Neural cell (in vitro differentiated cells): ENCODE measurements around the gene SHISA5. TPM values are rescaled to one million over a fixed set of nuclear protein-coding genes. Genes with fewer than 3 reads are reported as not detected.

Experiments
- H2AFZ ChIP-seq: fragments of 200-600, 300-800 bp; sonication (generic), shearing (Covaris generic); 2 replicates; pipeline ENCODE4 v1.6.0; 2014; ENCODE audit warnings: low read depth, mild to moderate bottlenecking, antibody characterized with exemption, low read length, moderate library complexity
- H3F3A ChIP-seq: fragments of 200-600 bp; shearing (Covaris generic); 2 replicates; pipeline ENCODE4 v1.6.1; 2016; ENCODE audit warnings: mild to moderate bottlenecking, moderate library complexity, mixed read lengths, antibody characterized with exemption, low read length; ENCODE audit not compliant: insufficient read depth, poor library complexity, severe bottlenecking
- H3K27ac ChIP-seq: fragments of 200-600, 300-800 bp; sonication (generic), shearing (Covaris generic); 2 replicates; pipeline ENCODE4 v1.5.1; 2014; ENCODE audit warnings: mild to moderate bottlenecking, low read length, moderate library complexity
- H3K27me3 ChIP-seq: fragments of 300-800, 200-600 bp; sonication (generic), shearing (Covaris generic); 2 replicates; pipeline ENCODE4 v1.6.0; 2014; ENCODE audit warnings: mild to moderate bottlenecking, low read depth, low read length, moderate library complexity; ENCODE audit not compliant: insufficient read depth
- H3K36me3 ChIP-seq: fragments of 300-800, 200-600 bp; sonication (generic), shearing (Covaris generic); 2 replicates; pipeline ENCODE4 v1.5.1; 2014; ENCODE audit warnings: mild to moderate bottlenecking, antibody characterized with exemption, low read length, moderate library complexity; ENCODE audit not compliant: insufficient read depth
- H3K4me2 ChIP-seq: fragments of 300-800, 200-600 bp; sonication (generic), shearing (Covaris generic); 2 replicates; pipeline ENCODE4 v1.6.0; 2014; ENCODE audit warnings: mild to moderate bottlenecking, low read length
- H3K4me3 ChIP-seq: fragments of 300-800, 200-600 bp; sonication (generic), shearing (Covaris generic); 2 replicates; pipeline ENCODE4 v1.5.1; 2014; ENCODE audit warnings: mild to moderate bottlenecking, low read length, moderate library complexity
- H3K79me2 ChIP-seq: fragments of 200-600 bp; shearing (Covaris generic); replicated peaks from 2 replicates; pipeline ENCODE4 v1.6.0; 2014; ENCODE audit warnings: mild to moderate bottlenecking, low read length, moderate library complexity; ENCODE audit not compliant: insufficient read depth
- H3K9ac ChIP-seq: fragments of 300-800, 200-600 bp; sonication (generic), shearing (Covaris generic); 2 replicates; pipeline ENCODE4 v1.6.1; 2016; ENCODE audit warnings: mild to moderate bottlenecking, low read length, mixed read lengths
- H3K9me2 ChIP-seq: fragments of 200-600 bp; shearing (Covaris generic); 2 replicates; pipeline ENCODE4 v1.6.1; 2016; ENCODE audit warnings: mild to moderate bottlenecking, low read length, mixed read lengths; ENCODE audit not compliant: insufficient read depth
- H3K9me3 ChIP-seq: fragments of 200-600, 300-800 bp; sonication (generic), shearing (Covaris generic); 2 replicates; pipeline ENCODE4 v1.6.1; 2016; ENCODE audit warnings: mild to moderate bottlenecking, mixed run types, low read length, moderate library complexity, mixed read lengths
- H4K20me1 ChIP-seq: fragments of 200-600 bp; shearing (Covaris generic); 2 replicates; pipeline ENCODE4 v1.6.1; 2016; ENCODE audit warnings: mild to moderate bottlenecking, mixed run types; ENCODE audit not compliant: insufficient read depth
- CTCF ChIP-seq: fragments of 450-650 bp; IDR thresholded peaks from 2 replicates; pipeline ENCODE4 v1.5.1; 2014; ENCODE audit warnings: antibody characterized with exemption, mild to moderate bottlenecking, moderate library complexity; ENCODE audit not compliant: poor library complexity, severe bottlenecking
- EP300 ChIP-seq: fragments of 450-650 bp; conservative IDR thresholded peaks from 2 replicates; pipeline ENCODE4 v1.6.1; 2014; ENCODE audit warnings: antibody characterized with exemption, mild to moderate bottlenecking, moderate library complexity; ENCODE audit not compliant: poor library complexity, severe bottlenecking
- EZH2 ChIP-seq: fragments of 200-600, 300-800 bp; shearing (Covaris generic), sonication (generic); IDR thresholded peaks from 2 replicates; pipeline ENCODE4 v1.6.1; 2014; ENCODE audit warnings: antibody characterized with exemption, low read length, borderline replicate concordance, mild to moderate bottlenecking; ENCODE audit not compliant: insufficient read depth, poor library complexity, severe bottlenecking
- MXI1 ChIP-seq: fragments of 450-650 bp; conservative IDR thresholded peaks from 2 replicates; pipeline ENCODE4 v1.6.1; 2014; ENCODE audit warnings: antibody characterized with exemption, mild to moderate bottlenecking; ENCODE audit not compliant: poor library complexity, severe bottlenecking
- POLR2AphosphoS5 ChIP-seq: IDR thresholded peaks from 2 replicates; pipeline ENCODE4 v1.6.1; 2012
- REST ChIP-seq: IDR thresholded peaks from 2 replicates; pipeline ENCODE4 v1.6.1; 2012; ENCODE audit warnings: borderline replicate concordance
- SMC3 ChIP-seq: fragments of 450-650 bp; conservative IDR thresholded peaks from 2 replicates; pipeline ENCODE4 v1.6.1; 2014; ENCODE audit warnings: antibody characterized with exemption, mild to moderate bottlenecking, moderate library complexity; ENCODE audit not compliant: poor library complexity
- TAF1 ChIP-seq: IDR thresholded peaks from 2 replicates; pipeline ENCODE4 v1.6.1; 2012; ENCODE audit warnings: low read depth
- polyA plus RNA-seq: library from polyadenylated mRNA; depleted of rRNA; stranded (reverse); fragments of >200 nt; gene quantifications from 2 replicates; pipeline ENCODE4 v1.2.3, GENCODE V29; 2014

Gene SHISA5
- polyA plus RNA-seq, 1 donor from 2014 or later, result 121 TPM

GRCh38 chr3:48528754-48529153, 24.8 kb upstream of the SHISA5 start:
- TF ChIP-seq EZH2 (no peak), TAF1 (no peak), CTCF (no peak)
- Histone ChIP-seq H3K79me2 (no peaks in the 10 kb centered on the region), H3K27me3 (no peaks in the 10 kb centered on the region), H3K9ac (no peak overlapping the region), H3K36me3 (peaks cover 5% of the 10 kb centered on the region), H3K9me2 (no peaks in the 10 kb centered on the region), H3K9me3 (no peaks in the 10 kb centered on the region), H3K27ac (no peak overlapping the region), H3K4me2 (no peak overlapping the region), H2AFZ (no peak overlapping the region), H3F3A (no peaks in the 10 kb centered on the region), H3K4me3 (no peak overlapping the region), H4K20me1 (no peaks in the 10 kb centered on the region)

- no peaks in the 10 kb centered on the region for H3K9me2 ChIP-seq
- H3K27ac ChIP-seq, result no peak overlapping the region
- no peak overlapping the region for H3K4me2 ChIP-seq
- no peak overlapping the region for H2AFZ ChIP-seq
- H3F3A ChIP-seq, result no peaks in the 10 kb centered on the region
- no peak overlapping the region for H3K4me3 ChIP-seq
- H3K79me2 ChIP-seq, result no peaks in the 10 kb centered on the region
- H3K27me3 ChIP-seq, result no peaks in the 10 kb centered on the region
- no peaks in the 10 kb centered on the region for H4K20me1 ChIP-seq
- peaks cover 5% of the 10 kb centered on the region for H3K36me3 ChIP-seq
- H3K9me3 ChIP-seq, result no peaks in the 10 kb centered on the region
- H3K9ac ChIP-seq, result no peak overlapping the region
- TF ChIP-seq EZH2 (no peak), CTCF (no peak), POLR2AphosphoS5 (no peak), SMC3 (no peak), EP300 (no peak), MXI1 (no peak), REST (no peak), TAF1 (no peak)
Observed at GRCh38 chr3:48528048-48528447, 24.1 kb upstream of the SHISA5 start.
